ENCODE results near the gene ZP1. TPM values are rescaled to one million over a fixed set of nuclear protein-coding genes. Genes with fewer than 3 reads are reported as not detected.
"Not testable (repeated sequence)": the region's sequence is repeated elsewhere in the genome, so short reads cannot be mapped to it uniquely, and the experiment has no call there.

ZP1 gene
- total and polyA plus RNA-seq, 7 experiments from 2014 or later: not detected

GRCh38 chr11:60908803-60909202, 41.5 kb downstream of the ZP1 start:
- no peaks in the 10 kb centered on the region for H3K9me3 ChIP-seq (ENCODE audit: control insufficient read depth in 2 of 3, low read length in 3 of 3)
- H3K27ac Mint-ChIP-seq: peak overlapping the region in 5 of 9 donors; percentile 28 to 99 (median 91)
- peaks cover 0 to 14% (median 0%) of the 10 kb centered on the region in 5 donors for H3K27me3 Mint-ChIP-seq
- no peak overlapping the region for H3K4me3 ChIP-seq (ENCODE audit: low read length)
- peaks cover 0 to 2% (median 1%) of the 10 kb centered on the region in 5 donors for H3K36me3 Mint-ChIP-seq
- intact Hi-C loops (cut with micrococcal nuclease): loop anchor here (5.0 kb wide), 2 partner anchors 423 to 1213 kb away; partner anchors contain the start of genes DDB1 (in 1 of the 2), INCENP (in 1 of the 2) and TKFC (in 1 of the 2)
- peaks cover 45 to 81% (median 73%) of the 10 kb centered on the region in 7 donors for H3K4me1 Mint-ChIP-seq
- DNase-seq (no peak), ATAC-seq (no peak)
- H3K36me3 ChIP-seq (ENCODE audit: control insufficient read depth in 2 of 3, insufficient read depth in 3 of 3, low read length in 3 of 3): peaks cover 0 to 2% (median 0%) of the 10 kb centered on the region in 3 experiments
- no peak overlapping the region for H3K4me3 Mint-ChIP-seq
- H3K4me1 ChIP-seq (ENCODE audit: control insufficient read depth in 2 of 2, insufficient read depth in 2 of 2, low read length in 2 of 2): peaks cover 44 to 48% of the 10 kb centered on the region in 2 donors
- POLR2A ChIA-PET: interaction anchor here (0.6 kb wide), 1 partner anchor 1197 kb away, joined by 10 read pairs; no protein-coding TSS in a partner anchor
- no peak overlapping the region for H3K27ac ChIP-seq (ENCODE audit: low read depth, low read length)
- peaks cover 0 to 6% (median 0%) of the 10 kb centered on the region in 11 donors for H3K9me3 Mint-ChIP-seq
- no peaks in the 10 kb centered on the region for H3K27me3 ChIP-seq (ENCODE audit: control insufficient read depth in 2 of 2, insufficient read depth in 2 of 2, low read length in 2 of 2)
- CTCF ChIA-PET: interaction anchor here (0.5 kb wide), 1 partner anchor 788 kb away, joined by 4 read pairs; no protein-coding TSS in a partner anchor

GRCh38 chr11:60909680-60910280, 42.4 kb downstream of the ZP1 start:
- peaks cover 42 to 47% of the 10 kb centered on the region in 2 donors for H3K4me1 ChIP-seq (ENCODE audit: control insufficient read depth in 2 of 2, insufficient read depth in 2 of 2, low read length in 2 of 2)
- intact Hi-C loops (cut with micrococcal nuclease): loop anchor here (5.0 to 10.0 kb wide), 6 partner anchors 78 to 1213 kb away; partner anchors contain the start of genes CYB561A3 (in 1 of the 2), DDB1 (in 1 of the 2), INCENP (in 1 of the 2) and SDHAF2 (in 1 of the 2)
- DNase-seq; H3K9me3 ChIP-seq (ENCODE audit: control insufficient read depth in 2 of 3, low read length in 3 of 3); H3K36me3 ChIP-seq (ENCODE audit: control insufficient read depth in 2 of 3, insufficient read depth in 3 of 3, low read length in 3 of 3); ATAC-seq; H3K9me3 Mint-ChIP-seq; H3K4me3 ChIP-seq (ENCODE audit: low read length); H3K27ac ChIP-seq (ENCODE audit: low read depth, low read length); H3K27me3 ChIP-seq (ENCODE audit: control insufficient read depth in 2 of 2, insufficient read depth in 2 of 2, low read length in 2 of 2); H3K4me3 Mint-ChIP-seq; CTCF ChIA-PET; H3K36me3 Mint-ChIP-seq; POLR2A ChIA-PET: not testable (repeated sequence)
- peaks cover 0 to 14% (median 0%) of the 10 kb centered on the region in 5 donors for H3K27me3 Mint-ChIP-seq
- peaks cover 36 to 74% (median 68%) of the 10 kb centered on the region in 7 donors for H3K4me1 Mint-ChIP-seq
- peak overlapping the region in 7 of 9 donors; percentile 12 to 99 (median 28) for H3K27ac Mint-ChIP-seq

GRCh38 chr11:60910281-60910687, 42.9 kb downstream of the ZP1 start:
- DNase-seq (no peak), ATAC-seq (no peak)
- Histone ChIP-seq H3K4me3 (ENCODE audit: low read length) (no peak overlapping the region), H3K27ac (ENCODE audit: low read depth, low read length) (no peak overlapping the region), H3K9me3 (ENCODE audit: control insufficient read depth in 2 of 3, low read length in 3 of 3) (no peaks in the 10 kb centered on the region), H3K36me3 (ENCODE audit: control insufficient read depth in 2 of 3, insufficient read depth in 3 of 3, low read length in 3 of 3) (peaks cover 0 to 5% (median 0%) of the 10 kb centered on the region in 3 experiments), H3K4me1 (ENCODE audit: control insufficient read depth in 2 of 2, insufficient read depth in 2 of 2, low read length in 2 of 2) (peaks cover 40 to 42% of the 10 kb centered on the region in 2 donors), H3K27me3 (ENCODE audit: control insufficient read depth in 2 of 2, insufficient read depth in 2 of 2, low read length in 2 of 2) (no peaks in the 10 kb centered on the region)
- ChIA-PET CTCF (no interaction called here), POLR2A (no interaction called here)
- H3K27me3 Mint-ChIP-seq: peaks cover 0 to 14% (median 0%) of the 10 kb centered on the region in 5 donors
- peak overlapping the region in 6 of 9 donors; percentile 76 to 99 (median 96) for H3K27ac Mint-ChIP-seq
- peaks cover 36 to 73% (median 65%) of the 10 kb centered on the region in 7 donors for H3K4me1 Mint-ChIP-seq
- intact Hi-C loops (cut with micrococcal nuclease): loop anchor here (5.0 to 10.0 kb wide), 4 partner anchors 77 to 525 kb away; partner anchors contain the start of genes CYB561A3 (in 1 of the 2), SDHAF2 (in 1 of the 2) and TMEM138 (in 1 of the 2)
- H3K4me3 Mint-ChIP-seq: no peak overlapping the region
- peaks cover 0 to 6% (median 0%) of the 10 kb centered on the region in 11 donors for H3K9me3 Mint-ChIP-seq
- H3K36me3 Mint-ChIP-seq: peaks cover 0 to 2% (median 0%) of the 10 kb centered on the region in 5 donors

GRCh38 chr11:60910711-60911380, 43.5 kb downstream of the ZP1 start:
- Histone ChIP-seq H3K4me1 (ENCODE audit: control insufficient read depth in 2 of 2, insufficient read depth in 2 of 2, low read length in 2 of 2) (peaks cover 39 to 43% of the 10 kb centered on the region in 2 donors), H3K27me3 (ENCODE audit: control insufficient read depth in 2 of 2, insufficient read depth in 2 of 2, low read length in 2 of 2) (no peaks in the 10 kb centered on the region), H3K4me3 (ENCODE audit: low read length) (no peak overlapping the region), H3K36me3 (ENCODE audit: control insufficient read depth in 2 of 3, insufficient read depth in 3 of 3, low read length in 3 of 3) (peaks cover 0 to 5% (median 0%) of the 10 kb centered on the region in 3 experiments), H3K27ac (ENCODE audit: low read depth, low read length) (peak overlapping the region; percentile 71), H3K9me3 (ENCODE audit: control insufficient read depth in 2 of 3, low read length in 3 of 3) (no peaks in the 10 kb centered on the region)
- intact Hi-C loops (cut with micrococcal nuclease): loop anchor here (5.0 to 10.0 kb wide), 4 partner anchors 76 to 524 kb away; partner anchors contain the start of genes CYB561A3 (in 1 of the 2), SDHAF2 (in 1 of the 2) and TMEM138 (in 1 of the 2)
- ATAC-seq (no peak), DNase-seq (no peak)
- Mint-ChIP-seq H3K4me3 (peak overlapping the region in 5 of 10 donors; percentile 6 to 91 (median 25)), H3K4me1 (peaks cover 38 to 74% (median 66%) of the 10 kb centered on the region in 7 donors), H3K27ac (peak overlapping the region in 7 of 9 donors; percentile 76 to 99 (median 95)), H3K36me3 (peaks cover 0 to 3% (median 0%) of the 10 kb centered on the region in 5 donors), H3K27me3 (peaks cover 0 to 14% (median 0%) of the 10 kb centered on the region in 5 donors), H3K9me3 (peaks cover 0 to 6% (median 0%) of the 10 kb centered on the region in 11 donors)
- ChIA-PET POLR2A (no interaction called here), CTCF (interaction anchor here (3.6 kb wide), 1 partner anchor 11 kb away, joined by 15 read pairs; no protein-coding TSS in a partner anchor)

GRCh38 chr11:60912223-60912850, 45.0 kb downstream of the ZP1 start:
- H3K36me3 ChIP-seq (ENCODE audit: control insufficient read depth in 2 of 3, insufficient read depth in 3 of 3, low read length in 3 of 3): peaks cover 0 to 5% (median 0%) of the 10 kb centered on the region in 3 experiments
- peaks cover 41 to 79% (median 68%) of the 10 kb centered on the region in 7 donors for H3K4me1 Mint-ChIP-seq
- peaks cover 0 to 6% (median 0%) of the 10 kb centered on the region in 11 donors for H3K9me3 Mint-ChIP-seq
- ChIA-PET POLR2A (interaction anchor here (0.6 to 5.1 kb wide), 14 partner anchors 8 to 1764 kb away, joined by 3 to 64 read pairs (median 4); partner anchors contain the start of genes OSBP and PRPF19), CTCF (interaction anchor here (0.6 to 3.6 kb wide), 4 partner anchors 9 to 130 kb away, joined by 3 to 15 read pairs (median 5); partner anchors contain the start of gene CD6)
- H3K36me3 Mint-ChIP-seq: peaks cover 0 to 7% (median 3%) of the 10 kb centered on the region in 5 donors
- intact Hi-C loops (cut with micrococcal nuclease): loop anchor here (5.0 to 10.0 kb wide), 4 partner anchors 75 to 522 kb away; partner anchors contain the start of genes CYB561A3 (in 1 of the 2), SDHAF2 (in 1 of the 2) and TMEM138 (in 1 of the 2)
- H3K27me3 Mint-ChIP-seq: peaks cover 0 to 14% (median 0%) of the 10 kb centered on the region in 5 donors
- peak overlapping the region; percentile 89 to 99 (median 95) for H3K27ac Mint-ChIP-seq
- H3K4me3 ChIP-seq (ENCODE audit: low read length): peak overlapping the region; percentile 94
- peak overlapping the region; percentile 94 for H3K27ac ChIP-seq (ENCODE audit: low read depth, low read length)
- H3K4me1 ChIP-seq (ENCODE audit: control insufficient read depth in 2 of 2, insufficient read depth in 2 of 2, low read length in 2 of 2): peaks cover 44 to 45% of the 10 kb centered on the region in 2 donors
- H3K27me3 ChIP-seq (ENCODE audit: control insufficient read depth in 2 of 2, insufficient read depth in 2 of 2, low read length in 2 of 2): no peaks in the 10 kb centered on the region
- peak in 7 of 9 donors; percentile 66 to 85 (median 80) for DNase-seq
- ATAC-seq: peak; percentile 68
- peak overlapping the region; percentile 60 to 99 (median 92) for H3K4me3 Mint-ChIP-seq
- H3K9me3 ChIP-seq (ENCODE audit: control insufficient read depth in 2 of 3, low read length in 3 of 3): no peaks in the 10 kb centered on the region

All from naive thymus-derived CD4-positive, alpha-beta T cell (primary cell).